AG09319 (cell line): ENCODE measurements around the gene TMEM134.

ENCODE experiments used
- DNase-seq: peaks from one replicate; pipeline ENCODE4 v3.0.0-alpha.2; 2010; ENCODE audit warnings: low read depth; ENCODE audit errors: extremely low read depth
- CTCF ChIP-seq: IDR thresholded peaks from 2 replicates; pipeline ENCODE4 v1.5.1; 2011; ENCODE audit warnings: low read depth, mild to moderate bottlenecking, inconsistent platforms, low read length, moderate library complexity

The TMEM134 gene

DNA sequence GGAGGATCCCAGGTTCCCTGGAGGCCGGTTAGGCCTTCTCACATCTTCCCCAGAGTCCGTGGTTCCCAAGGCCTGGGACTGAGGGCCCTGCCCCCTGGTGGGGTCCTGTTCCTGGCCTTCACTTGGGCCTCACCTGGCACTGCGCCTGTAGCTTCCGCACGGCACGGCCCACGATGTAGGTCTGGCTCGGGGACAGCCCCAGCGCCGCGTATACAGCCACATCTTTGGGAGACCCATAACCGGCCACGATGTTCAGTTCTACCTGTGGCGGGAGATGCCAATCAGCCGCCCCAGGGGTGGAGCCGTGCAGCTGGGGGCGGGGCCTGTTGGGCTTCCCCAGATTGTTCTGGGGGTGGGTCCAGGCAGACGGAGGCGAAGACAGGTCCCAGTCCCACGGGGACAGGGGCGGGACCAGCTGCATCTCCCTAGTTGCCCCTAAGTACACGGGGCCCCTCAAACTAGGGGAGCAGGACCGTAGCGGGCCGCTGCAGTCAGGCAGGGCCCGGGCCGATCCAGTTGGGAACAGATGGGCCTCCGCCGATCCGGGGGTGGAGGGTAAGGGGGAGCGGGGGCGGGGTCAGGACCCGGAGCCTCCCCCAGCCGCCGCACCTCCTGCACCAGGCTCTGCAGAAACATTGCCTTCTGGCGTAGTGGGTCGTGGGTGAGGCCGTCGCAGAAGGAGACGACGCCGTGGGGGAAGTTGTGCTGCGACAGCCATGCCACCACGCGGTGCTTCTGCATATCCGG lies 23.9 kb upstream of the TMEM134 start:
- no peak for DNase-seq
- TF ChIP-seq CTCF = no peak

- no peak for DNase-seq
- TF ChIP-seq CTCF = no peak
These were observed 23.1 kb upstream of the TMEM134 start for GRCh38 chr11:67492069-67492727.

DNA sequence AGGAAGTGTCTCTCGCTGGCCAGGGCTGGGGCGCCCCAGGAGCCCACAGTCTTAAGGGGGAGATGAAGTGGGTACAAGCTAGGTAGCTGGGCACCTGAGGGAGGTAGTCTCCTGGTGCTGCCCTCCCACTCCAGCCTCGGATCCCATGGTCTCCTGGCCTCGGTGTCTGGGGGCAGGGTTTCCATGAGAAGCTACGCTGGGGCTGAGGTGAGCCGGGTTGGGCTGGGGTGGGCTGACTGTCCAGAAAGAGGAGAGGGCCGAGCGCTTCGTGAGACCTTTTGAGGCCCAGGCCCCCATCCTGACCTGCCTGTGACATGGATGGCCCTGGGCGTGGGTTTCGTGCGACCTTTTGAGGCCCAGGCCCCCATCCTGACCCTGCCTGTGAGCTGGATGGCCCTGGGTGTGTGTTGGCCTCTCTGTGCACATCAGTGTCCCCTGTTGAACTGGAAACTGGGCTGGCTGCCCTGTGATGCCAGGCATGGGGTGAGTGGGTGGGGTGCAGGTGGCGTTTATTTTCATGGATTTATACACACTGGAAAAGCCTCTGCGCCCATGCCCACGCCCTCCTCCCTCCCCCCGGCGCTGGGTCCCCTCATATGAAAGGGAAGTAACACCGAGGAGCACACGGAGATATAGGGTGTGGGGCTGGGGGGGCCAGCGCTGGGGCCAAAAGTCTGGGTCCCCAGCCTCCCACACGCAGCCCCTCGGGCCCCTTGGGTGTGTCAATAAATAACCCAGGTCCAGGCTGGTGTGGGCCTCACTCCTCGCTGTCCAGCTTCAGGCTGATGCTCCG lies 22.4 kb upstream of the TMEM134 start:
- no peak for TF ChIP-seq CTCF
- DNase-seq = no peak

GRCh38 chr11:67490727-67491065 lies 21.6 kb upstream of the TMEM134 start:
- DNase-seq = no peak
- no peak for TF ChIP-seq CTCF

DNA sequence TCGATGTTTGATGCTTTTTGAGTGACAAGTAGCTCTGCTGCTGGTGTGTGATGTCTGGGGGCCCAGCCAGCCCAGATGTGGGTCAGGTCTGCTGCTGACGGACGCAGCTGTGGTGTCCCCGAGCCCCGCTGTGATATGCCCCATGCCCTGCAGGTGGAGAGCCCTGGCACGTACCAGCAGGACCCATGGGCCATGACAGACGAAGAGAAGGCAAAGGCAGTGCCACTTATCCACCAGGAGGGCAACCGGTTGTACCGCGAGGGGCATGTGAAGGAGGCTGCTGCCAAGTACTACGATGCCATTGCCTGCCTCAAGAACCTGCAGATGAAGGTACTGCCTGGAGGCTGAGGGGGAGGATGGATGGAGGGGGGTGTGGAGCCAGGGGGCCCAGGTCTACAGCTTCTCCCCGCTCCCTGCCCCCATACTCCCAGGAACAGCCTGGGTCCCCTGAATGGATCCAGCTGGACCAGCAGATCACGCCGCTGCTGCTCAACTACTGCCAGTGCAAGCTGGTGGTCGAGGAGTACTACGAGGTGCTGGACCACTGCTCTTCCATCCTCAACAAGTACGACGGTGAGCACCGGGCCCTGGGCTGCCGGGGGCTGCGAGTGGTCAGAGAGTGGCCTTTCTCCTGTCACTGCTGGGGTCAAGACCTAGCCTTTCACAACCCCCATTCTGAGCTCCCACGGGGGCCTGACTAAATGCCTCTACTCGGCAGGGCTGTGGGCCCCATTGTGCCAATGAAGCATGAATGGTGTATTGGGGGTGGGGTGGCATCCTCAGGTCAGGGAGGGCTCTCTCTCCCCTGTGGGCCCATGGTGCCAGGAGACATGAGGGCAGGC lies 21.1 kb upstream of the TMEM134 start:
- DNase-seq = no peak
- TF ChIP-seq CTCF = no peak

GRCh38 chr11:67489203-67489884 lies 20.3 kb upstream of the TMEM134 start:
- TF ChIP-seq CTCF = no peak

More at GRCh38 chr11:67489203-67489884, 20.3 kb upstream of the TMEM134 start:
- DNase-seq = no peak
